ENCODE data around the gene PAAF1.

DNA sequence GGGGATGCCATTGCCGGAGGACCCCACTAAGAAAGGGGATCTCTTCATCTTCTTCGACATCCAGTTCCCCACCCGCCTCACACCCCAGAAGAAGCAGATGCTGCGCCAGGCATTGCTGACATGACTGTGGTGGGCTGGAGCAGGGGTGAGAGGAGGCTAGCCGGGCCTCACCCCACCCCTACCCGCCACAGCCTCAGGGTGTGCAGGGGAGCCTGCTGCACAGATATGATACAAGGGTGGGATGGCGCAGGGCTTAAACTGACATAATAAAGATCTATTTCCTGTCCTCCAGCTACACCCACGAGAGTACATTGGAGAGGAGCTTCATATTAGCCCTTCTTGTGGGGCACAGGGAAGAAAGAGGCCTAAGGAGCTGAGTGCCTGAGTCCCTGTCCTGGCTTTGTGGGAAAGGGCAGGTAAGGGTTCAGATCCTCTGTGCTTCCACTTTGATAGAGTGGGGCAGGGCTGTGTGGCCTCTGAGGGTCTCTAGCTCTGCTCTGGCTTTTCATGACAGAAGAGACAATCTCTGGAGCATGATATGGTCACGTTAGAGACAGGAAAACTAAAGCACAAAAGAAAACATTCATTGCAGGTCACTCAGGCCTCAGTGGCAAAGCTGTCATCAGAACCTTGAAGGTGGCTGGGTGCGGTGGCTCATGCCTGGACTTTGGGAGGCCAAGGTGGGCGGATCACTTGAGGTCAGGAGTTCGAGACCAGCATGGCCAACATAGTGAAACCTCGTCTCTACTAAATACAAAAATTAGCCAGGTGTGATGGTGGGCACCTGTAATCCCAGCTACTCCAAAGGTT is 93.4 kb downstream of the PAAF1 start:
- TF ChIP-seq, protein P1, sequence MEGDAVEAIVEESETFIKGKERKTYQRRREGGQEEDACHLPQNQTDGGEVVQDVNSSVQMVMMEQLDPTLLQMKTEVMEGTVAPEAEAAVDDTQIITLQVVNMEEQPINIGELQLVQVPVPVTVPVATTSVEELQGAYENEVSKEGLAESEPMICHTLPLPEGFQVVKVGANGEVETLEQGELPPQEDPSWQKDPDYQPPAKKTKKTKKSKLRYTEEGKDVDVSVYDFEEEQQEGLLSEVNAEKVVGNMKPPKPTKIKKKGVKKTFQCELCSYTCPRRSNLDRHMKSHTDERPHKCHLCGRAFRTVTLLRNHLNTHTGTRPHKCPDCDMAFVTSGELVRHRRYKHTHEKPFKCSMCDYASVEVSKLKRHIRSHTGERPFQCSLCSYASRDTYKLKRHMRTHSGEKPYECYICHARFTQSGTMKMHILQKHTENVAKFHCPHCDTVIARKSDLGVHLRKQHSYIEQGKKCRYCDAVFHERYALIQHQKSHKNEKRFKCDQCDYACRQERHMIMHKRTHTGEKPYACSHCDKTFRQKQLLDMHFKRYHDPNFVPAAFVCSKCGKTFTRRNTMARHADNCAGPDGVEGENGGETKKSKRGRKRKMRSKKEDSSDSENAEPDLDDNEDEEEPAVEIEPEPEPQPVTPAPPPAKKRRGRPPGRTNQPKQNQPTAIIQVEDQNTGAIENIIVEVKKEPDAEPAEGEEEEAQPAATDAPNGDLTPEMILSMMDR (conservative IDR thresholded peaks at IDR 0.05 in 1 of 2, IDR thresholded peaks at IDR 0.05 in 1 of 2; ENCODE audit: low read depth in 1 of 2, low read length in 2 of 2): no peak
- no peak for TF ChIP-seq EZH2 (IDR thresholded peaks at IDR 0.05; ENCODE audit: low read length, missing control alignments)
